Dedifferentiated amniotic fluid mesenchymal stem cell (primary cell): ENCODE results near the gene OR56A5.
"Not testable (repeated sequence)": the region's sequence is repeated elsewhere in the genome, so short reads cannot be mapped to it uniquely, and the experiment has no call there.

Experiments
- DNase-seq: peaks from one replicate; pipeline ENCODE4 v3.0.0-alpha.2; 2016; ENCODE audit errors: extremely low spot score

OR56A5 gene, protein sequence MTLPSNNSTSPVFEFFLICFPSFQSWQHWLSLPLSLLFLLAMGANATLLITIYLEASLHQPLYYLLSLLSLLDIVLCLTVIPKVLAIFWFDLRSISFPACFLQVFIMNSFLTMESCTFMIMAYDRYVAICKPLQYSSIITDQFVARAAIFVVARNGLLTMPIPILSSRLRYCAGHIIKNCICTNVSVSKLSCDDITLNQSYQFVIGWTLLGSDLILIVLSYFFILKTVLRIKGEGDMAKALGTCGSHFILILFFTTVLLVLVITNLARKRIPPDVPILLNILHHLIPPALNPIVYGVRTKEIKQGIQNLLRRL

GRCh38 chr11:5968394-5968793, at the start of gene OR56A5:
OR56A5 (minus strand) TSS chr11:5968494; CDS start chr11:5968494, 0 bp downstream.
- DNase-seq: no peak

GRCh38 chr11:6013042-6013441, 44.7 kb upstream of the OR56A5 start:
- DNase-seq: no peak

DNA sequence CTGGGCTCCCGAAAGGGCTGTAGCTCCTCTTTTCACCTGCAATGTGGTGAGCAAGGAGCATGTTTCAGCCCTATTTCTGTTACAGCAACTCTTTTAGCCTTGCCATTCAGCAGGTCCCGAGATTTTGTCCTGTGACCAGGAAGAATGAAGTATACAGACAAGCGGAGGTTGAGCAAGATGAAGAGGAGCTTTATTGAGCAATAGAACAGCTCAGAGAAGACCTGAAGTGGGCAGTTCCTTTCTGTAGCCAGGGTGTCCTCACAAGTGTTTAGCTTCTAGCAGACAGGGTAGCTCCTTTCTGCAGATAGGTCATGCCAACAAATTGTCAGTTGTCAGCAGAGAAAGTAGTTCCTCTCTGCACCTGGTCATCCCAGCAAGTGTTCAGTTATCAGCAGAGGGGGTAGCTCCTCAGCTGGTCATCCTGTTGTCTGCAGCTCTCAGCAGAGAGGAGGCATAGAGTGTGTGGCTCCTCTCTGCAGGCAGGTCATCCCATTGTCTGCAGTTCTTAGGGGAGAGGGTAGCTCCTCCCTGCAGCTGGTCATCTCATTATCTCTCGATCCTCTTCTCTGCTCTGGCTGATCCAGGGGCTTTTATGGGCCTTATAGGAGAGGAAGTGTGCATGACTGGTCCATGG, 43.9 kb upstream of the OR56A5 start:
- DNase-seq: no peak

DNA sequence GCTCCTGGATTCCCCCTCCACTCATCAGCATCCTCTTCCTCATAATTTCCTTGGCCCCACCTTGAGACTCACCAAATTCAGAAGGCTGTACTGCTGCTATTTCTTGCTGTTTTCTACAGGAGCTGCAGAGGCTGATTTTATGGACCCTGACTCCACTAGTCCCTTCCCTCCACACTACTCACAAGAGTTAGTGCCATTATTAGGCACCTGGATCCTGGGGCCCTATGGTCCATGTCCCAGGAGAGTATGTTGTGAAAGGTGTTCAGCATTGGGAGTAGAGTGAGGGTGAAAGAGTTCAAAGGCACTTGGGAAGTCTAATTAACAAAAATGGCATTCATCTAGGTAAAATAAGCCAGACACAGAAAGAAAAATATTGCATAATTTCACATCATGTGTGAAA, 38.6 kb upstream of the OR56A5 start, which contains the start of gene OR56A4:
OR56A4 (minus strand) TSS at position 101 of the 400 bp plus-strand sequence. CDS start 3,954 bp downstream, outside the sequence.
- DNase-seq: no peak

DNA sequence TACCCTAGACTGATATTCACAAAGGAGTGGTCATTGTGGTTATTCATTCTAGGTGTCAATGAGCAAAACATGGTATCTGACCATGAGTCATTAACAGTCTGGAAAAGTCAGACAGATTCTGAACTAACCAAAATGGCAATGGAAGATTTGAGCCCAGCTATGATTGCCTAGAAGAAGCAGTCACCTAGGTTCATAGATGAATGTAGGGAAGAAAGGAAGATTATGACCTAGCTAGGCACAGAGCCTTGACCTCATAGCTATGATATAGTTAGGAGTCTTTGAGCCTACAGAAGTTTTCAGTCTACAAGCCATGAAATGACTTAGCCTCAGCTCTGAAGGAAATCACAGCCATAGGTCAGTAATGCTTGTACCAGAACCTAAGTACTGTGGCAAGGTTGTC, 38.1 kb upstream of the OR56A5 start:
- DNase-seq: no peak

DNA sequence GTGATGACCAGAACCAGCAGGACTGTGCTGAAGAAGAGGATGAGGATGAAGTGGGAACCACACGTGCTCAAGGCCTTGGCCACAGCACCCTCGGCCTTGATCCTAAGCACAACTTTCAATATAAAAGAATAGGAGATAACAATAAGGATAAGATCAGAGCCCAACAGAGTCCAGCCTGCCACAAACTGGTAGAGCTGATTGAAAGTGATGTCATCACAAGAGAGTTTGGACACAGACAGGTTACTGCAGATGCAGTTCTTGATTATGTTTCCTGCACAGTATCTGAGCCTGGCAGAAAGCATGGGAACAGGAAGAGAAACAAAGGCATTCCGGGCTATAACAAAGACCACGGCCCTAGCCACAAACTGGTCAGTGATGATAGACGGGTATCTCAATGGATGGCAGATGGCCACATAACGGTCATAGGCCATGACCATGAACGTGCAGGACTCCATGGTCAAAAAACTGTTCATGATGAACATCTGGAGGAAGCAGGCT, 34.0 kb upstream of the OR56A5 start:
- DNase-seq: no peak

GRCh38 chr11:5994791-5995190, 26.5 kb upstream of the OR56A5 start:
- DNase-seq: no peak

GRCh38 chr11:5992604-5993251, 24.4 kb upstream of the OR56A5 start:
- DNase-seq: no peak

DNA sequence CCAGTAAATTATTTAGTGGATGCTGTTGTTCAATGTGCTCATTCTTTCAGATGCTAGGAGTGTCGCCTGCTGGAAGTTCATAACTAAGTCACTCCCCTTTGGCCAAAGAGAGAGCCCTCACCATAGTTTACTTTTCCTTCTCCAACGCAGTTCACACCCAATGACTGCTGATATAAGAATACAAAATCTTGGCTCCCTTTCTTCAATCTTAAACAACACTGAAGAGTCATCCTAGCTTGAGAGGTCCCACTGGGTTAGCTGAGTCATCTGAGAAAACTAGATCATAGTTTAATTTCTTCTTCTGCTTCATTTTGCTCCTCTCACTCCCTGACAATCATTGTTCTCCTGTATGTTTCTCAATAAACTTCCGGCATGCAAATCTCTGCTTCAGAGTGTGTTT, 23.9 kb upstream of the OR56A5 start:
- no peak for DNase-seq

- no peak for DNase-seq
These were observed 20.9 kb upstream of the OR56A5 start for GRCh38 chr11:5989203-5989602.

DNA sequence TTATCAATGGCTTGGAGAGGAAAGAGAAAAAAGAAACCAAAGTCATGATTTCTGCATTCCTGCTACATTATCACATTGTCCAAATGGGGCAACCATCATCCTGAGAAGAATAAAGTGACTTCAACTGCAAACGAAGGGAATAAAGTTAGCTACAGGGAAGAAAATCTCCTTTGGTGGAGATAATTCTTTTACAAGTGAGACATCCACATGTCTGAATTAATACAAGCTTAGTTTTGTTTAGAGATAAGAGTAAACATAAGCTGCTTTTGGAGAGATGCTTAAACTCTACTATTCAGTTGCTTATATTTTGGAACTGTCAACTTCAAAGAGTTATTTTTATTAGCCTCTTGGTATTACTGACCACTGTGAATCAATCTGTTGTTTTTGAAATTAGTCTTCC, 18.6 kb upstream of the OR56A5 start, which contains the start of gene OR52L1:
OR52L1 (minus strand) TSS at position 101 of the 400 bp plus-strand sequence; CDS start at position 46, 55 bp downstream.
- no peak for DNase-seq

DNA sequence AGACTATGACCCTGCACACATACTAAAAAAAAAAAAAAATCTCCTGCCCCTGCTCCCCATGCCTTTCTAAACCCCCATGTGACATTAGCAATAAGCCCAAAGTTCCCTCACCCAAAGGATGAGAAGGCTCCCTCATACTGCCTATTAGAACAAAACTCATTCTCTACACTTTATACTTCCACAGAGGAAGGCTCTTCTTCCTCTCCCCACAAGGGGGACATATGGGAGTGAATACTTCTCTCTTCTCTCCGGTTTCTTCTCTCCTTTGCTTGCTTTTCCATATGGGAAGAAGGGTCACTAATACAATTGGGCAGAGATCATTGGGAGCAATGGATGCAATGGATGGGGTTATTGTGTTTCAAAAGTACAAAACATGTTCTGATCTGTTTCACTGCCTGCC, 15.1 kb upstream of the OR56A5 start:
- no peak for DNase-seq

- DNase-seq: no peak
These were observed 5.2 kb upstream of the OR56A5 start for GRCh38 chr11:5973530-5973929.

DNA sequence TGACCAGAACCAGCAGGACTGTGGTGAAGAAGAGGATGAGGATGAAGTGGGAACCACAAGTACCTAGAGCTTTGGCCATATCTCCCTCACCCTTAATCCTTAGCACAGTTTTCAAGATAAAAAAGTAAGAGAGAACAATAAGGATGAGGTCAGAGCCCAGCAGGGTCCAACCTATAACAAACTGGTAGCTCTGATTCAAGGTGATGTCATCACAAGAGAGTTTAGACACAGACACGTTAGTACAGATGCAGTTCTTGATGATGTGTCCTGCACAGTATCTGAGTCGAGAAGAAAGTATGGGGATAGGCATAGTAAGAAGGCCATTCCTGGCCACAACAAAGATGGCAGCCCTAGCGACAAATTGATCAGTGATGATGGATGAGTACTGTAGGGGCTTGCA, 586 bp downstream of the OR56A5 start:
- no peak for DNase-seq

GRCh38 chr11:5966958-5967357, 1.3 kb downstream of the OR56A5 start:
- DNase-seq: no peak

GRCh38 chr11:5960704-5961320, 7.5 kb downstream of the OR56A5 start:
- not testable (repeated sequence) for DNase-seq

DNA sequence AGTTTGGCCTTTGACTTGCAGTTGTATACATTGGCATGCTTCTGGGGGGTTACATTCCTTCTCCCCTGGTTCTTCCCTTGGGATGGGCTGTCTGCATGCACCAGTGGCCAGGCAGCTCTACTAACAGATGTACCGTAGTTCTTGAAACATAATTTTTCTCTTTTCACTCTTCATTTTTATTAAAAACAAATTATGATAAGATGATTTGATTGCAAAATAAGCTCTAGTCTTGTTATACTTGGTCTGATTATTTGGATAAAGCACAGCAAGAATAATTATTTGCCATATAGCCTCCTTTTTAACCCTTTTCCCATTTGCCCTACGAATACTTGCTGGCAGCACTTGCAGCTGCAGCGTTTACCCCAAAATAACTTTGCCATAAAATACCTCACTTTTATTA, 12.7 kb downstream of the OR56A5 start:
- no peak for DNase-seq

DNA sequence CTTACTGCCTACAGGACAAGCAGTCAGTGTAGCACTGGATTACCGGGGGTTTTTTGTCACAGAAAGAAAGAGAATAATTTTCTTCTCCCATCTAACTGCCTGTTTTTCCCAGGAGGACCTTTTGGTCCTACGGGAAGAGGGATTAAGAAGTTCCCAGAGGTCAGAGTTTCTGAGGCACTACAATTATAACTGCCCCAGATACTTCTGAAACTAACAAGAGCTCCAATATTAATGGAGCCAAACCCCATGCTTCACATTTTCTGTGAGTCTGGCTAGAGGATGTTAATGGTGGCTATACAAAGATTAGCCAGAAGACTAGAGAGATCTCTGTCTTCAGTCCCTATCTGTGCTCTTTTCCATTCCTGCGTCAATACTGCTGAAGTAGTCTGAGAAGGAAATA, 26.3 kb downstream of the OR56A5 start, which contains the start of gene OR56A3:
OR56A3 (plus strand) TSS at position 301 of the 400 bp plus-strand sequence. CDS start 5,096 bp downstream, outside the sequence.
- no peak for DNase-seq

DNA sequence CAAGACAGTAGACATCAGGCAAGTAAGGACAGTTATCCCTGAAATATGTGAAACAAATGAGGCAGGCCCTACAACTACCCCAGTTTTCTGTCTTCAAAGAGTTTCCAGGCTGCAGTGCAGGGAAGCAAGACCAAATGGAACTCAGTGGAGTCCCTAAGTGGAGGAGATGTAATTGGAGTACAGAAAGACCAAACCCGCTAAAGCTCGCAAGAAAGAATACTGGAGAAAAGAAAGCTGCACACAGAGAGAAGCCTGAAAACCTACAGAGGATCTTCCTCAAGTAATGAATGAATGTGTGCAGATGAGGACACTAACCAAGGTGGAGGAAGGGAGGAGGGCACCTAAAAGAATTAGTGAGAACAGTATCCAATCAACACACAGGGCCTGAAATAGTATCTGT, 27.5 kb downstream of the OR56A5 start:
- no peak for DNase-seq

- DNase-seq: no peak
These were observed 29.7 kb downstream of the OR56A5 start for GRCh38 chr11:5938603-5938965.

DNA sequence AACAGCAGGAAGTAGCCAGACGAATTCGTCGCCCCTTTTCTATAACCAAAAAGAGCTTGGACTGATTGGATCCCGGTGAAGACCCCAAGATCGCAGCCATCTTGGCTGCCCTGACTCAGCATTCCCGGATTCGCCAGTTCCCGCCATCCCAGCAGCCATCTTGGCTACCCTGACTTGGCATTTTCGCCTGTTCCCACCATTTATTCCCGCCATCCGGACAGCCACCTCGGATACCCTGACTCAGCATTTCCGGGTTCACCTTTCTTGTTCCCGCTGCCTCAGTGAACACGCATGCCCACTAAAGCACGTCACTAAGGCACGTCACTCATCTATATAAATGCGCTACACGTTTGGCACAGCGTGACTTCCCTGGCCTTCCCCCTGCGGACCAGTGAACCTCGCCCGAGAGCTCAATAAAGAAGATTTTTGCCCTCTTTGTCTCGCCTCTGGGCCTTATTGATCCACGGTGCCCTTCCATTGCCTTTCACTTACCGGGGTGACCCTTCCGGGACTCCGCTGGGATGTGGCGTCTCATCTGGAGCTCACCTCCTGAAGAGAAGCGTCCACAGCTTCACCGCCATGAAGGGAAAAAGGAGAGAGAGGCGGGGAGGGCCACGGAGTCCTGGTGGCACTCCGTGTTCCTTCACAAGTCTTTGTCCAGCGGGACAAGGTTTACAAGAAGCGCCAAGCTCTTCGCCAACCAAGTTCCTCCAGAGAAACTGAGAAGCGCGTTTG, 30.3 kb downstream of the OR56A5 start:
- no peak for DNase-seq
